Neural progenitor cell (in vitro differentiated cells): ENCODE data around the gene WDR45B.

ENCODE experiments used
- CTCF ChIP-seq: fragments of 200-600 bp; sonication (generic); IDR thresholded peaks from 2 replicates; pipeline ENCODE4 v1.5.1; 2017; ENCODE audit warnings: antibody characterized with exemption, mild to moderate bottlenecking
- EZH2phosphoT487 ChIP-seq: fragments of 200-600 bp; sonication (generic); IDR thresholded peaks from 2 replicates; pipeline ENCODE4 v1.6.1; 2017; ENCODE audit warnings: antibody characterized with exemption

- TF ChIP-seq CTCF, result no peak
- TF ChIP-seq EZH2phosphoT487, result no peak
Observed at GRCh38 chr17:82681547-82681946, 33.3 kb upstream of the WDR45B start.
